ENCODE measurements around the gene NUTM2F.
"Not testable (repeated sequence)": the region's sequence is repeated elsewhere in the genome, so short reads cannot be mapped to it uniquely, and the experiment has no call there.

GRCh38 chr9:94316236-94316635, 12.2 kb downstream of the NUTM2F start:
- not testable (repeated sequence) for TF ChIP-seq JUND (CRISPR knock-in tag; IDR thresholded peaks at IDR 0.05); HOXD1 (CRISPR knock-in tag; IDR thresholded peaks at IDR 0.05); ETV6 (CRISPR knock-in tag; conservative IDR thresholded peaks at IDR 0.05)

Measured in HepG2 (cell line).